Trophoblast cell (in vitro differentiated cells and primary cell): ENCODE measurements around the gene OR13C5.

Experiments
- DNase-seq, 2 donors: peaks; one replicate each; pipeline ENCODE4 v3.0.0-alpha.2; 2016
- H2AFZ ChIP-seq: 2 replicates; pipeline ENCODE4 v1.6.1; 2013; ENCODE audit warnings: low read length, moderate library complexity, mild to moderate bottlenecking; ENCODE audit not compliant: insufficient read depth, poor library complexity
- H2AK5ac ChIP-seq: 2 replicates; pipeline ENCODE4 v1.6.1; 2013; ENCODE audit warnings: mild to moderate bottlenecking, low read length
- H2BK120ac ChIP-seq: 2 replicates; pipeline ENCODE4 v1.6.1; 2013; ENCODE audit warnings: low read length, mild to moderate bottlenecking, moderate library complexity; ENCODE audit not compliant: insufficient read depth, poor library complexity
- H2BK12ac ChIP-seq: 2 replicates; pipeline ENCODE4 v1.6.1; 2013; ENCODE audit warnings: mild to moderate bottlenecking, low read length, moderate library complexity
- H2BK5ac ChIP-seq: 2 replicates; pipeline ENCODE4 v1.6.1; 2013; ENCODE audit warnings: low read length, low read depth, moderate library complexity, mild to moderate bottlenecking; ENCODE audit not compliant: poor library complexity
- H3K14ac ChIP-seq: 2 replicates; pipeline ENCODE4 v1.6.1; 2013; ENCODE audit warnings: mild to moderate bottlenecking, low read length
- H3K18ac ChIP-seq: 2 replicates; pipeline ENCODE4 v1.6.1; 2013; ENCODE audit warnings: mild to moderate bottlenecking, low read length
- H3K23ac ChIP-seq: 2 replicates; pipeline ENCODE4 v1.6.1; 2013; ENCODE audit warnings: low read length
- H3K27ac ChIP-seq: 2 replicates; pipeline ENCODE4 v1.5.1; 2013; ENCODE audit warnings: low read depth, mild to moderate bottlenecking, inconsistent platforms, low read length, moderate library complexity
- H3K27me3 ChIP-seq: 2 replicates; pipeline ENCODE4 v1.6.1; 2013; ENCODE audit warnings: inconsistent platforms, mild to moderate bottlenecking, low read length, moderate library complexity; ENCODE audit not compliant: insufficient read depth
- H3K36me3 ChIP-seq, 2 experiments: 1 replicate in 1 of 2; 2 replicates in 1 of 2; pipeline ENCODE4 v1.6.1; 2013; ENCODE audit warnings: low read length in 2 of 2, mild to moderate bottlenecking in 2 of 2, moderate library complexity in 1 of 2; ENCODE audit not compliant: insufficient read depth in 2 of 2, control insufficient read depth in 1 of 2
- H3K4ac ChIP-seq: 2 replicates; pipeline ENCODE4 v1.6.1; 2013; ENCODE audit warnings: low read depth, mild to moderate bottlenecking, low read length, moderate library complexity
- H3K4me1 ChIP-seq, 2 experiments: 1 replicate in 1 of 2; 2 replicates in 1 of 2; pipeline ENCODE4 v1.6.1; 2013; ENCODE audit warnings: low read length in 2 of 2, mild to moderate bottlenecking in 2 of 2, moderate library complexity in 1 of 2; ENCODE audit not compliant: insufficient read depth in 2 of 2, control insufficient read depth in 1 of 2
- H3K4me2 ChIP-seq: 2 replicates; pipeline ENCODE4 v1.6.1; 2013; ENCODE audit warnings: inconsistent platforms, mild to moderate bottlenecking, low read length, moderate library complexity
- H3K4me3 ChIP-seq: 2 replicates; pipeline ENCODE4 v1.5.1; 2013; ENCODE audit warnings: mild to moderate bottlenecking, low read depth, low read length, inconsistent platforms
- H3K79me1 ChIP-seq: one replicate; pipeline ENCODE4 v1.6.1; 2013; ENCODE audit warnings: low read length
- H3K79me2 ChIP-seq: 2 replicates; pipeline ENCODE4 v1.6.1; 2013; ENCODE audit warnings: low read length, mild to moderate bottlenecking; ENCODE audit not compliant: control insufficient read depth, insufficient read depth, poor library complexity
- H3K9ac ChIP-seq: 2 replicates; pipeline ENCODE4 v1.6.1; 2013; ENCODE audit warnings: mild to moderate bottlenecking, low read length
- H3K9me3 ChIP-seq: 2 replicates; pipeline ENCODE4 v1.6.1; 2013; ENCODE audit warnings: low read depth, mild to moderate bottlenecking, control low read depth, inconsistent platforms, low read length; ENCODE audit not compliant: insufficient read depth
- H4K12ac ChIP-seq: 2 replicates; pipeline ENCODE4 v1.6.1; 2013; ENCODE audit warnings: low read depth, mild to moderate bottlenecking, low read length, moderate library complexity
- H4K8ac ChIP-seq: 2 replicates; pipeline ENCODE4 v1.6.1; 2013; ENCODE audit warnings: low read depth, mild to moderate bottlenecking, low read length, moderate library complexity
- H4K91ac ChIP-seq: one replicate; pipeline ENCODE4 v1.6.1; 2013; ENCODE audit warnings: low read depth, mild to moderate bottlenecking, low read length, moderate library complexity
- WGBS: extraction: QIAGEN DNeasy Blood & Tissue Kit; methylation state at CpG from one replicate; pipeline ENCODE4 v1.1.7; 2013; ENCODE audit warnings: missing lambda C conversion rate; ENCODE audit not compliant: insufficient read length, insufficient coverage; ENCODE audit errors: extremely low coverage; 5-methylcytosine and 5-hydroxymethylcytosine counted together

OR13C5 gene

DNA sequence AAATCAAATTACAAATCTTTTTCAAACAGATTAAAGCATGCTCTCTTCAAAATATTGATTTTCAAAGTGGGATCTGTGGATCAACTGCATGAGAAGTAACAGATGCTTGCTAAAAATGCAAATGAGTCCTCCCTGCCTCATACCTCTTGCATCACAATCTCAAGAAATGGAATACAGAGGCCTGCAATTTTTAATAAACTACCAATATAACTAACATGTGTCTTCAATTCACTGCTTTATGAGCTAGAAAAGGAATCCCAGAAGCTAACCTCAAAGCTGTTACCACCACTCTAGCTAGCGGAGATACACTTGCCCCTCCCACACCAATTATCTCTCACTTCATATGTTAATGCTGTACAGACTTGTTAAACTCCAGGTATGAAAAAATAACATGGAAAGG lies 9.6 kb downstream of the OR13C5 start:
- no peaks in the 10 kb centered on the region for H3K27me3 ChIP-seq
- no peak overlapping the region for H3K4me2 ChIP-seq
- no peak overlapping the region for H3K23ac ChIP-seq
- H3K79me1 ChIP-seq = no peaks in the 10 kb centered on the region
- WGBS = no CpG with 5 or more reads among the region's 1 CpG
- no peak overlapping the region for H2AK5ac ChIP-seq
- H3K9ac ChIP-seq = no peak overlapping the region
- H3K27ac ChIP-seq = no peak overlapping the region
- no peak overlapping the region for H2AFZ ChIP-seq
- no peak overlapping the region for H2BK120ac ChIP-seq
- H3K9me3 ChIP-seq = no peaks in the 10 kb centered on the region
- no peak overlapping the region for H4K91ac ChIP-seq
- no peak overlapping the region for H3K4ac ChIP-seq
- H3K36me3 ChIP-seq = no peaks in the 10 kb centered on the region
- no peak overlapping the region for H3K18ac ChIP-seq
- H3K4me3 ChIP-seq = no peak overlapping the region
- no peak for DNase-seq
- no peak overlapping the region for H4K12ac ChIP-seq
- no peak overlapping the region for H2BK12ac ChIP-seq
- no peak overlapping the region for H3K14ac ChIP-seq
- H2BK5ac ChIP-seq = no peak overlapping the region
- no peak overlapping the region for H4K8ac ChIP-seq
- H3K79me2 ChIP-seq = no peaks in the 10 kb centered on the region
- no peaks in the 10 kb centered on the region for H3K4me1 ChIP-seq

DNA sequence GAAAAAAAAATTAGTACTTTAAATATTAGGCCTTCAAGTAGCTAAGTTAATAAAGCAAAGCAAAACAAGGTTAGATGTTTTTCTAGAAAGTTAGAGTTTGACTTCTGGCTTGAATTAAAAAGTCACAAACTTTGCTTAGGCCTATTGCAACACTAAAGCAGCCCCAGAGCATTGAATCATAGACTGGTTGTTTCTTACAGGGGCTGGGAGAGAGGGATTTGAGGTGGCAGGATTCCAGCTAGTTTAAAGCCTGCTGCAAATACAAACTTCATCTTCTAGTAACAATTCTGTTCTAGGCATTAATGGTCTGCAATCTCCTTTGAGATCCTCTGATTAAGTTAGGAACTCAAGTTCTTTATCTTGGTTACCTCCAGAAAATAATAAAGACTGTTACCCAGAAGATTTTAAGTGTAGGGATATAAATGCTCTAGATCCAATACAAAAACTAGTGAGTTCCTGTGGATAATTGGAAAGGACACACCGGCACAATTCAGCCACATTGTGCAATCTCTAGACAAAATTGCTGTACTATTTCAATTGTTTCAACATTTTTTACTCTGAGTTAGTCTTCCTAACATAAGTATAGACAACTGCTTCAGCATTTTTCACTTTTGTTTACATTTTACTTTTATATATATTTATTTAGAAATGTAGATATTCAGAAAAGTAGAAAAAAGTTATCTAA lies 12.6 kb downstream of the OR13C5 start:
- Histone ChIP-seq H3K36me3 (no peaks in the 10 kb centered on the region), H4K12ac (no peak overlapping the region), H3K4ac (no peak overlapping the region), H3K27me3 (no peaks in the 10 kb centered on the region), H2BK5ac (no peak overlapping the region), H2AFZ (no peak overlapping the region), H3K14ac (no peak overlapping the region), H3K4me1 (no peaks in the 10 kb centered on the region), H3K79me1 (no peaks in the 10 kb centered on the region), H3K4me2 (no peak overlapping the region), H3K9me3 (no peaks in the 10 kb centered on the region), H4K91ac (no peak overlapping the region), H3K23ac (no peak overlapping the region), H3K27ac (no peak overlapping the region), H3K18ac (no peak overlapping the region), H4K8ac (no peak overlapping the region), H2AK5ac (no peak overlapping the region), H3K79me2 (no peaks in the 10 kb centered on the region), H2BK12ac (no peak overlapping the region), H3K4me3 (no peak overlapping the region), H2BK120ac (no peak overlapping the region), H3K9ac (no peak overlapping the region)
- WGBS = no CpG with 5 or more reads among the region's 1 CpG
- DNase-seq = peak in 1 of 2 donors; percentile 54

DNA sequence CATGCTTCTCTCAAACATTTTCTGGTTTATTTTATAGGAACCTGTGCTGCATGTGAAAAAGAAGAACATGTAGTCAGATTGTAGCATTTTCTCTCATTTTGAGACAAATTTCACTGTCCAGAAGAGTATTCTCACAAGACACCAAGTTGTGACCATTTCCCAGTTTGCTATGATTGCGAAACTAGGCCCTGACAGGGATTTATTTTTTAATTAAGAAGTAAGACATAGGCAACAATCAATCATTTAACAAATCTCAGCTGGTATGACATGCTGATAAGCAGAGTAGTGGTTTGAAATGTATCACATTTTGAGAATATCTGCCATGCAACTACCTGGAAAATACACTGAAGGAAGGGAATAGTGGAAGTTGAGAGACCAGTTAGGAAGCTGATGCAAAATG lies 18.7 kb downstream of the OR13C5 start:
- H3K4ac ChIP-seq = no peak overlapping the region
- H2BK12ac ChIP-seq = no peak overlapping the region
- no peak overlapping the region for H3K18ac ChIP-seq
- no peaks in the 10 kb centered on the region for H3K4me1 ChIP-seq
- no peak overlapping the region for H2AK5ac ChIP-seq
- no peak overlapping the region for H2AFZ ChIP-seq
- H3K27me3 ChIP-seq = no peaks in the 10 kb centered on the region
- WGBS = no CpG with 5 or more reads among the region's 1 CpG
- no peak overlapping the region for H4K91ac ChIP-seq
- no peak overlapping the region for H4K12ac ChIP-seq
- no peak overlapping the region for H3K4me2 ChIP-seq
- DNase-seq = no peak
- no peak overlapping the region for H3K23ac ChIP-seq
- no peaks in the 10 kb centered on the region for H3K36me3 ChIP-seq
- H3K9me3 ChIP-seq = no peaks in the 10 kb centered on the region
- H3K79me1 ChIP-seq = no peaks in the 10 kb centered on the region
- H4K8ac ChIP-seq = no peak overlapping the region
- H3K9ac ChIP-seq = no peak overlapping the region
- no peak overlapping the region for H3K14ac ChIP-seq
- no peak overlapping the region for H3K27ac ChIP-seq
- no peak overlapping the region for H2BK120ac ChIP-seq
- no peak overlapping the region for H2BK5ac ChIP-seq
- H3K4me3 ChIP-seq = no peak overlapping the region
- H3K79me2 ChIP-seq = no peaks in the 10 kb centered on the region

DNA sequence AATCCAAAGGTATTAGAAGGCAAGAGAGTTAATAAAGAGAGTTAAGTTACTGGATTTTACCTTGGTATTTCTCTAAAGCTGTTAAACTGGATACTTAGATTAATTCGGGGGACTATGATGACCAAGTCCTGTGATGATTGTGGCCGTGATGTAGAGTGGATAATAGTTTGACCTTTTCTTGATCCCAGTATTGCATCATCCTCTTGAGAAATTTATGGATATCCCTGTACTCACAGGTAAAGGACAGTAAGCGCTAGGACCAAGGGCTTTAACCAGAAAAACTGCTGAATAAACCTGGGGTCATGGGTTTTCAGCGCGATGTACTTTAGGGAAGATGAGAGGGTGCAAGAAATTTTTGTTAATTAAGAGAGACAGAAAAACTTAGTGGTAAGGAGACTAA lies 21.9 kb downstream of the OR13C5 start:
- Histone ChIP-seq H2BK120ac (no peak overlapping the region), H3K18ac (no peak overlapping the region), H2AK5ac (no peak overlapping the region), H4K8ac (no peak overlapping the region), H3K79me2 (no peaks in the 10 kb centered on the region), H3K27ac (no peak overlapping the region), H3K27me3 (no peaks in the 10 kb centered on the region), H3K23ac (no peak overlapping the region), H2BK5ac (no peak overlapping the region), H3K4ac (no peak overlapping the region), H3K4me2 (no peak overlapping the region), H4K12ac (no peak overlapping the region), H3K9ac (no peak overlapping the region), H3K79me1 (no peaks in the 10 kb centered on the region), H2BK12ac (no peak overlapping the region), H3K14ac (no peak overlapping the region), H3K9me3 (no peaks in the 10 kb centered on the region), H2AFZ (no peak overlapping the region), H3K4me1 (no peaks in the 10 kb centered on the region), H3K36me3 (no peaks in the 10 kb centered on the region), H3K4me3 (no peak overlapping the region), H4K91ac (no peak overlapping the region)
- WGBS = no CpG with 5 or more reads among the region's 5 CpGs
- DNase-seq = no peak
